HCT116 (cell line): ENCODE data around the gene HOOK1.

ENCODE experiments used
- POLR2A ChIP-seq: IDR thresholded peaks from 2 replicates; pipeline ENCODE4 v1.7.0; 2011; ENCODE audit warnings: borderline replicate concordance; ENCODE audit not compliant: insufficient read depth, insufficient read length; ENCODE audit errors: extremely low read depth
- SRF ChIP-seq: IDR thresholded peaks from 2 replicates; pipeline ENCODE4 v1.6.1; 2012; ENCODE audit warnings: low read depth
- ZNF274 ChIP-seq: fragments of 200-500 bp; sonication (Bioruptor generic); IDR thresholded peaks from 2 replicates; pipeline ENCODE4 v1.6.1; 2014; ENCODE audit warnings: mild to moderate bottlenecking, low read depth, low read length, inconsistent platforms
- TF ChIP-seq, protein P1 (sequence below), 3 experiments: fragments of 200-600 bp in 1 of 3; sonication (generic) in 1 of 3; IDR thresholded peaks in 2 of 3; conservative IDR thresholded peaks in 1 of 3; 2 replicates each; pipeline ENCODE4 v1.5.1; 2012 to 2017; ENCODE audit warnings: low read depth in 2 of 3, low read length in 2 of 3, antibody characterized with exemption in 1 of 3, borderline replicate concordance in 1 of 3, control low read depth in 1 of 3, mild to moderate bottlenecking in 1 of 3, mixed read lengths in 1 of 3, mixed run types in 1 of 3, moderate library complexity in 1 of 3; ENCODE audit not compliant: insufficient read depth in 1 of 3

DNA sequence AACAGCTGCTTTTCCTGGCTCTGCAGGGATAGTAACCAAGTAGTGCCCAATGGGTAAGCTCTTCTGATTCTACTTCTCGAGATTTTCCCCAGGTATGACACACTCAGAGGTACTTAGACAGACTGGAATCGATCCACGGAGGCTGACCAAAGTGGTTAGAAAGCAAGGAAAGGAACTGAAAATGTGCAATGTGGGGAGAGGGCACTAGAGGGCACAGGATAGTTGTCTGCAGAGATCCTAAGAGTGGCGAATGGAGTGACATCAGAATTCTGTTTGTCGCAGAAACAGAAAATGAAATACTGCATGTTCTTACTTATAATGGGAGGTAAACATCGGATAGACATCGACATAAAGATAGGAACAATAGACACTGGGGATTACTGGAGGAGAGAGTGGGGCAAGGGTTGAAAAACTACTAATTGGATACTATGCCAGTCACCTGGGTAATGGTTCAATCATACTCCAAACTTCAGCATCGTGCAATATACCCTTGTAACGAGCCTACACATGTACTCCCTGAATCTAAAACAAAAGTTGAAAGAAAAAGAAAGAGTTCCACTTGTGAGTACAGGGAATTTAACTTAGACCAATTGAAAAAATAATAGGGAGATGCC is 88.5 kb downstream of the HOOK1 start:
- TF ChIP-seq ZNF274 (no peak), SRF (no peak), POLR2A (no peak)
- TF ChIP-seq, protein P1, sequence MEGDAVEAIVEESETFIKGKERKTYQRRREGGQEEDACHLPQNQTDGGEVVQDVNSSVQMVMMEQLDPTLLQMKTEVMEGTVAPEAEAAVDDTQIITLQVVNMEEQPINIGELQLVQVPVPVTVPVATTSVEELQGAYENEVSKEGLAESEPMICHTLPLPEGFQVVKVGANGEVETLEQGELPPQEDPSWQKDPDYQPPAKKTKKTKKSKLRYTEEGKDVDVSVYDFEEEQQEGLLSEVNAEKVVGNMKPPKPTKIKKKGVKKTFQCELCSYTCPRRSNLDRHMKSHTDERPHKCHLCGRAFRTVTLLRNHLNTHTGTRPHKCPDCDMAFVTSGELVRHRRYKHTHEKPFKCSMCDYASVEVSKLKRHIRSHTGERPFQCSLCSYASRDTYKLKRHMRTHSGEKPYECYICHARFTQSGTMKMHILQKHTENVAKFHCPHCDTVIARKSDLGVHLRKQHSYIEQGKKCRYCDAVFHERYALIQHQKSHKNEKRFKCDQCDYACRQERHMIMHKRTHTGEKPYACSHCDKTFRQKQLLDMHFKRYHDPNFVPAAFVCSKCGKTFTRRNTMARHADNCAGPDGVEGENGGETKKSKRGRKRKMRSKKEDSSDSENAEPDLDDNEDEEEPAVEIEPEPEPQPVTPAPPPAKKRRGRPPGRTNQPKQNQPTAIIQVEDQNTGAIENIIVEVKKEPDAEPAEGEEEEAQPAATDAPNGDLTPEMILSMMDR (IDR thresholded peaks at IDR 0.05 in 2 of 3, conservative IDR thresholded peaks at IDR 0.05 in 1 of 3; ENCODE audit: borderline replicate concordance in 1 of 3, insufficient read depth in 1 of 3, low read depth in 2 of 3, low read length in 2 of 3): peak; percentile 46 to 61 (median 60); a peak in 5 of 6 replicates
